Head of caudate nucleus (tissue), 42 donors: ENCODE measurements around the gene BCL7B.
"Not testable (repeated sequence)": the region's sequence is repeated elsewhere in the genome, so short reads cannot be mapped to it uniquely, and the experiment has no call there.

Experiments
- DNase-seq, 42 donors: peaks; one replicate each; pipeline versions ENCODE4 v3.0.0 to v3.0.0-alpha.2; 2020 to 2021; ENCODE audit warnings: mixed read lengths in 7 of 42
- intact Hi-C: fragments of 100-400 bp; cut with DNase I; formaldehyde crosslinking; loops from one replicate; pipeline ENCODE4 v1.15.0; 2022

The BCL7B gene

GRCh38 chr7:73557397-73558257 lies at the start of gene BCL7B:
Gene BCL7B, minus strand, starts transcription at chr7:73557690. Its CDS starts 112 bp downstream, at chr7:73557578.
- intact Hi-C loops: loop anchor here (2.0 kb wide), 1 partner anchor 35 kb away; the partner anchor contains the start of gene BAZ1B
- DNase-seq: peak; percentile 25 to 84 (median 70)

- no peak for DNase-seq
Observed at GRCh38 chr7:73605601-73606220, 48.2 kb upstream of the BCL7B start.

GRCh38 chr7:73602721-73603651 lies 45.5 kb upstream of the BCL7B start:
- peak in 28 of 42 donors; percentile 10 to 57 (median 32) for DNase-seq
- intact Hi-C loops: no loop called here

More at GRCh38 chr7:73605601-73606220, 48.2 kb upstream of the BCL7B start:
- intact Hi-C loops: no loop called here

- intact Hi-C loops: no loop called here
- DNase-seq: no peak
Observed at GRCh38 chr7:73599916-73600315, 42.4 kb upstream of the BCL7B start.

GRCh38 chr7:73599151-73599882 lies 41.8 kb upstream of the BCL7B start:
- intact Hi-C loops: no loop called here
- no peak for DNase-seq

GRCh38 chr7:73597978-73598782 lies 40.7 kb upstream of the BCL7B start:
- intact Hi-C loops: no loop called here

GRCh38 chr7:73596191-73597065 lies 38.9 kb upstream of the BCL7B start:
- DNase-seq: no peak
- intact Hi-C loops: no loop called here

More at GRCh38 chr7:73597978-73598782, 40.7 kb upstream of the BCL7B start:
- DNase-seq: no peak

- no peak for DNase-seq
- intact Hi-C loops: no loop called here
Observed at GRCh38 chr7:73595358-73595757, 37.9 kb upstream of the BCL7B start.

GRCh38 chr7:73593207-73594045 lies 35.9 kb upstream of the BCL7B start:
- no peak for DNase-seq
- intact Hi-C loops: no loop called here

GRCh38 chr7:73586911-73587310 lies 29.4 kb upstream of the BCL7B start:
- intact Hi-C loops: no loop called here
- no peak for DNase-seq

- DNase-seq: no peak
- intact Hi-C loops: no loop called here
Observed at GRCh38 chr7:73585196-73585595, 27.7 kb upstream of the BCL7B start.

- intact Hi-C loops: no loop called here
- DNase-seq: no peak
Observed at GRCh38 chr7:73582664-73583202, 25.2 kb upstream of the BCL7B start.

- DNase-seq: peak in 1 of 42 donors; percentile 19
- intact Hi-C loops: not testable (repeated sequence)
Observed at GRCh38 chr7:73581006-73581405, 23.5 kb upstream of the BCL7B start.

- DNase-seq: peak; percentile 95 to 100 (median 99)
- intact Hi-C loops: loop anchor here (5.0 to 10.0 kb wide), 2 partner anchors 56 to 136 kb away; partner anchors contain the start of genes BAZ1B and STX1A
Observed at GRCh38 chr7:73578342-73579128, 21.0 kb upstream of the BCL7B start, which contains the start of gene TBL2. Gene TBL2, minus strand, starts transcription at chr7:73578579. Its CDS starts 30 bp downstream, at chr7:73578549.
